GM18861 (cell line): ENCODE results near the gene TMEM219.
"Not testable (repeated sequence)": the region's sequence is repeated elsewhere in the genome, so short reads cannot be mapped to it uniquely, and the experiment has no call there.

Experiments
- ATAC-seq: cut with Tn5 transposase; IDR thresholded peaks from one replicate; pipeline ENCODE4 v1.9.1; 2021; ENCODE audit not compliant: unreplicated experiment

Gene TMEM219

GRCh38 chr16:30010844-30011713, 49.2 kb downstream of the TMEM219 start, which contains the start of gene DOC2A:
TSS of gene DOC2A (minus strand) at chr16:30011027. CDS start at chr16:30010222, 805 bp downstream.
- ATAC-seq, result no peak

DNA sequence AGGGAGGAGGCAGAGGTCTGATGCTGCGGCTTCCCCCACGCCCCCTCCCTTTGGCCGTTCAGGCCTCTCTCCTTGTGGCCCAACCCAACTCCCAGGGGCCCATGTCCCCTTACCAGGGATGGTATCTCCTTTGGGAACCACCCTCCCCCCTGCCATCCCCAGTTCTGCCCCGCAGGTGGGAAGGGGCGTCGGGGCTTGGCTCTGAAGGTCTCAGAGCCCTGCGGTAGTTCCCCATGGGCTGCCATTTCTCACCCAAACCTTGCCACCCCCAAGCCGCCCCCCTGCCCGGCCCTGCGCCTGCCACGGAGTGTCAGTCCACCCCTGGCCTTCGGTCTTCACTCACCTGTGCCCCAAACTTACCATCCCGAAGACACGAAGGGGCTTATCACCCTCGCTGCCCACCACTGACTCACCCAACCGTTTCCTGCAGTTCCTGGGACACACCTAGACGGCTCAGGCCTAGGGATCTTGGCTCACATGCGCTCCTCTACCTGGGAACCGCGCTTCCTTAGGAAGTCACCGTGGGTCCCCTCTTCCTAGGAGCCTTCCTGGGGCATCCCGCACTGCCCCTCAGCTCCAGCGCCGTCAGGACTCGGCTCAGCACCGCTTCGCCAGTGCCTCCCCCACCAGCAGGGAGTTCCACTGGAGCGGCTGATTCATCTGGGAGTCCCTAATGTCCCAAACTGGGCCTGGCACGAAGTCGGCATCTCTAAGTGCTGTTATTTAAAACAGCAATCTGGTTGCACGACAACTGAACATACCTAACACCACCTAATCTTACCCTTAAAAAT, 50.0 kb downstream of the TMEM219 start:
- ATAC-seq, result no peak

- not testable (repeated sequence) for ATAC-seq
These were observed 50.7 kb downstream of the TMEM219 start for GRCh38 chr16:30012598-30012997.

DNA sequence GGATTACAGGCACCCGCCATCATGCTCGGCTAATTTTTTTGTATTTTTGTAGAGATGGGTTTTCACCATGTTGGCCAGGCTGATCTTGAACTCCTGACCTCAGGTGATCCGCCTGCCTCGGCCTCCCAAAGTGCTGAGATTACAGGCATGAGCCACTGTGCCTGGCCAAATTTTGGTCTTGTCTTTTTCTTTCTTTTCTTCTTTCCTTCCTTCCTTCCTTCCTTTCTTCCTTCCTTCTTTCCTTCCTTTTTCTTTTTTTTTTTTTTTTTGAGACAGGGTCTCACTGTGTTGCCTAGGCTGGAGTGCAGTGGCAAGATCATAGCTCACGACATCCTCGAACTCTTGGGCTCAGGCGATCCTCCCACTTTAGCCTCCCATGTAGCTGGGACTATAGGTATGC, 53.6 kb downstream of the TMEM219 start:
- not testable (repeated sequence) for ATAC-seq

DNA sequence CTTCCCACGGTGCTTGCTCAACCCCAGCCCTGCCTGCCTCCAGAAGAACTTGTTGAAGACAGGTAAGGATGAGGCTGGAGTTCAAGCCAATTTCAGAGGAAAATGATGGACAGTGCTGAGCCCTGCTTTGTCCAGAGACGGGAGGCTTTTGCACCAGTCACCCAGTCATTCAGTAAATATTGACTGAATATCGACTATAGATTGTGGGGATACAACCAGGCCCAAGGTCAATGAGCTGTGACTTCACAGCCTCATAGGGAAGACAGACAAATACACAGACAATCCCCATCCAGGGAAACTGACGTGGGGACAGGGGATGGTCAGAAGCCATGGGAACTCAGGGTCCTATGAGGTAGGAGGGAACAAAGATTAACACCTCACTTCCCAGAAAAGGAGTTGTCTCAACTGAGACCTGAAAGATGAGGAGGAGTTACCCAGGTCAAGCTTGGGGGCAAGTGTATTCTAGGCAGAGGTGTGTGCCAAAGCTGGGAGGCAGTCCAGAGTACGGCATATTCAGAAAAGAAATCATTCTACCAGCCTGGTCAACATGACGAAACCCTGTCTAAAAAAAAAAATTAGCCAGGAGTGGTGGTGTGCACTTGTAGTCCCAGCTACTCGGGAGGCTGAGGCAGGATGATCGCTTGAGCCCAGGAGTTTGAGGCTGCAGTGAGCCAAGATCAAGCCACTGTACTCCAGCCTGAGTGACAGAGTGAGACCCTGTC, 54.8 kb downstream of the TMEM219 start:
- ATAC-seq, result no peak

DNA sequence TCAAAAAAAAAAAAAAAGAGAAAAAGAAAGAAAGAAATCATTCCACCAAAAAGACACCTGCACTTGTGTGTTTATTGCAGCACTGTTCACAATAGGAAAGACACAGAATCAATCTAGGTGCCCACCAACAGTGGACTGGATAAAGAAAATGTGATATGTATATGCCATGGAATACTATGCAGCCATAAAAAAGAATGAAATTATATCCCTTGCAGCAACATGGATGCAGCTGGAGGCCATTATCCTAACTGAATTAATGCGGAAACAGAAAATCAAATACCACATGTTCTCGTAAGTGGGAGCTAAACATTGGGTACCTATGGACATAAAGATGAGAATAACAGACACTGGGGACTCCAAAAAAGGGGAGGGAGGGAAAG, 55.4 kb downstream of the TMEM219 start:
- no peak for ATAC-seq

- not testable (repeated sequence) for ATAC-seq
These were observed 56.1 kb downstream of the TMEM219 start for GRCh38 chr16:30017937-30018336.

- ATAC-seq, result no peak
These were observed 56.9 kb downstream of the TMEM219 start for GRCh38 chr16:30018731-30019158.
